Stimulated activated CD4-positive, alpha-beta T cell treated with anti-CD3 and anti-CD28 coated beads, Interleukin-2, amount 100 ng/mL, for 48 hours (primary cell): ENCODE results near the gene LTF.
"Not testable (repeated sequence)": the region's sequence is repeated elsewhere in the genome, so short reads cannot be mapped to it uniquely, and the experiment has no call there.

Experiments used
- DNase-seq, 2 donors: peaks; one replicate each; pipeline ENCODE4 v3.0.0-alpha.2; 2020

LTF gene

GRCh38 chr3:46435081-46435726 lies 29.5 kb downstream of the LTF start:
- no peak for DNase-seq

- no peak for DNase-seq
Measured at GRCh38 chr3:46433841-46434240, 30.9 kb downstream of the LTF start.

GRCh38 chr3:46433118-46433517 lies 31.6 kb downstream of the LTF start:
- not testable (repeated sequence) for DNase-seq

GRCh38 chr3:46431905-46432304 lies 32.8 kb downstream of the LTF start:
- not testable (repeated sequence) for DNase-seq

- not testable (repeated sequence) for DNase-seq
Measured at GRCh38 chr3:46430879-46431278, 33.8 kb downstream of the LTF start.

GRCh38 chr3:46429671-46430070 lies 35.0 kb downstream of the LTF start:
- DNase-seq: no peak

- DNase-seq: no peak
Measured at GRCh38 chr3:46429250-46429649, 35.5 kb downstream of the LTF start.

GRCh38 chr3:46427916-46428833 lies 36.5 kb downstream of the LTF start:
- DNase-seq: no peak

GRCh38 chr3:46427404-46427803 lies 37.3 kb downstream of the LTF start:
- not testable (repeated sequence) for DNase-seq

GRCh38 chr3:46426476-46426875 lies 38.2 kb downstream of the LTF start:
- not testable (repeated sequence) for DNase-seq

- no peak for DNase-seq
Measured at GRCh38 chr3:46423588-46423987, 41.1 kb downstream of the LTF start.

- DNase-seq: no peak
Measured at GRCh38 chr3:46422617-46423016, 42.1 kb downstream of the LTF start.

- DNase-seq: no peak
Measured at GRCh38 chr3:46420931-46421330, 43.8 kb downstream of the LTF start.

- DNase-seq: no peak
Measured at GRCh38 chr3:46419816-46420215, 44.9 kb downstream of the LTF start.

- no peak for DNase-seq
Measured at GRCh38 chr3:46417841-46418611, 46.7 kb downstream of the LTF start.

GRCh38 chr3:46416811-46417510 lies 47.7 kb downstream of the LTF start:
- DNase-seq: no peak

- DNase-seq: no peak
Measured at GRCh38 chr3:46416125-46416810, 48.4 kb downstream of the LTF start.

GRCh38 chr3:46414739-46415138 lies 50.0 kb downstream of the LTF start:
- no peak for DNase-seq

GRCh38 chr3:46413951-46414350 lies 50.8 kb downstream of the LTF start:
- no peak for DNase-seq

GRCh38 chr3:46412786-46413298 lies 51.9 kb downstream of the LTF start:
- DNase-seq: no peak

GRCh38 chr3:46411271-46411670 lies 53.4 kb downstream of the LTF start:
- DNase-seq: no peak

GRCh38 chr3:46410669-46411068 lies 54.0 kb downstream of the LTF start:
- DNase-seq: no peak
